HG03095 (cell line): ENCODE measurements around the gene PLEKHA5.
"Not testable (repeated sequence)": the region's sequence is repeated elsewhere in the genome, so short reads cannot be mapped to it uniquely, and the experiment has no call there.

Experiments used
- ATAC-seq: cut with Tn5 transposase; IDR thresholded peaks from one replicate; pipeline ENCODE4 v1.9.1; 2021; ENCODE audit warnings: moderate library complexity; ENCODE audit not compliant: unreplicated experiment

PLEKHA5 gene

GRCh38 chr12:19129486-19130223 lies at the start of gene PLEKHA5:
PLEKHA5 (plus strand) TSS chr12:19129733; CDS start chr12:19129800, 67 bp downstream.
- ATAC-seq, result no peak

- ATAC-seq, result no peak
Measured at GRCh38 chr12:19080918-19081317, 48.6 kb upstream of the PLEKHA5 start.

- no peak for ATAC-seq
Measured at GRCh38 chr12:19082365-19082911, 47.1 kb upstream of the PLEKHA5 start.

- no peak for ATAC-seq
Measured at GRCh38 chr12:19084547-19084946, 45.0 kb upstream of the PLEKHA5 start.

GRCh38 chr12:19085090-19085489 lies 44.4 kb upstream of the PLEKHA5 start:
- ATAC-seq, result no peak

- no peak for ATAC-seq
Measured at GRCh38 chr12:19088606-19089005, 40.9 kb upstream of the PLEKHA5 start.

GRCh38 chr12:19092482-19092881 lies 37.1 kb upstream of the PLEKHA5 start:
- not testable (repeated sequence) for ATAC-seq

GRCh38 chr12:19093218-19093617 lies 36.3 kb upstream of the PLEKHA5 start:
- ATAC-seq, result no peak

GRCh38 chr12:19095331-19095730 lies 34.2 kb upstream of the PLEKHA5 start:
- ATAC-seq, result no peak

- ATAC-seq, result no peak
Measured at GRCh38 chr12:19095756-19096480, 33.6 kb upstream of the PLEKHA5 start.

GRCh38 chr12:19105463-19105862 lies 24.1 kb upstream of the PLEKHA5 start:
- ATAC-seq, result no peak

- ATAC-seq, result no peak
Measured at GRCh38 chr12:19107750-19108149, 21.8 kb upstream of the PLEKHA5 start.

- ATAC-seq, result no peak
Measured at GRCh38 chr12:19110221-19110940, 19.2 kb upstream of the PLEKHA5 start.

- ATAC-seq, result no peak
Measured at GRCh38 chr12:19113464-19113863, 16.1 kb upstream of the PLEKHA5 start.

- no peak for ATAC-seq
Measured at GRCh38 chr12:19115285-19115684, 14.2 kb upstream of the PLEKHA5 start.

- no peak for ATAC-seq
Measured at GRCh38 chr12:19119440-19119839, 10.1 kb upstream of the PLEKHA5 start.

- no peak for ATAC-seq
Measured at GRCh38 chr12:19120795-19121194, 8.7 kb upstream of the PLEKHA5 start.

GRCh38 chr12:19121449-19122018 lies 8.0 kb upstream of the PLEKHA5 start:
- no peak for ATAC-seq

- no peak for ATAC-seq
Measured at GRCh38 chr12:19125325-19125724, 4.2 kb upstream of the PLEKHA5 start.

GRCh38 chr12:19127270-19127669 lies 2.3 kb upstream of the PLEKHA5 start:
- ATAC-seq, result no peak

- ATAC-seq, result no peak
Measured at GRCh38 chr12:19128485-19128884, 1.0 kb upstream of the PLEKHA5 start.
